Activated naive CD8-positive, alpha-beta T cell (primary cell): ENCODE data around the gene DPP8.
A peak's percentile ranks its signal among the peaks of the same experiment; 100 is the strongest.
"Not testable (repeated sequence)": the region's sequence is repeated elsewhere in the genome, so short reads cannot be mapped to it uniquely, and the experiment has no call there.

ENCODE experiments used
- H3K27ac Mint-ChIP-seq: one replicate; pipeline ENCODE4 v1.8.0; 2021; ENCODE audit warnings: mixed read lengths
- H3K27me3 Mint-ChIP-seq: one replicate; pipeline ENCODE4 v1.8.0; 2021; ENCODE audit warnings: mixed read lengths
- H3K36me3 Mint-ChIP-seq: one replicate; pipeline ENCODE4 v1.8.0; 2021; ENCODE audit warnings: mixed read lengths
- H3K4me1 Mint-ChIP-seq: one replicate; pipeline ENCODE4 v1.8.0; 2021; ENCODE audit warnings: low read depth, mixed read lengths
- H3K4me3 Mint-ChIP-seq: one replicate; pipeline ENCODE4 v1.8.0; 2021; ENCODE audit warnings: mild to moderate bottlenecking, mixed read lengths
- H3K9me3 Mint-ChIP-seq: one replicate; pipeline ENCODE4 v1.8.0; 2021; ENCODE audit warnings: low read depth, mixed read lengths

DPP8 gene

GRCh38 chr15:65484876-65485275 lies 32.6 kb downstream of the DPP8 start:
- Mint-ChIP-seq H3K27ac (no peak overlapping the region), H3K36me3 (peaks cover 12% of the 10 kb centered on the region), H3K9me3 (no peaks in the 10 kb centered on the region), H3K4me1 (peaks cover 3% of the 10 kb centered on the region), H3K27me3 (no peaks in the 10 kb centered on the region), H3K4me3 (no peak overlapping the region)

DNA sequence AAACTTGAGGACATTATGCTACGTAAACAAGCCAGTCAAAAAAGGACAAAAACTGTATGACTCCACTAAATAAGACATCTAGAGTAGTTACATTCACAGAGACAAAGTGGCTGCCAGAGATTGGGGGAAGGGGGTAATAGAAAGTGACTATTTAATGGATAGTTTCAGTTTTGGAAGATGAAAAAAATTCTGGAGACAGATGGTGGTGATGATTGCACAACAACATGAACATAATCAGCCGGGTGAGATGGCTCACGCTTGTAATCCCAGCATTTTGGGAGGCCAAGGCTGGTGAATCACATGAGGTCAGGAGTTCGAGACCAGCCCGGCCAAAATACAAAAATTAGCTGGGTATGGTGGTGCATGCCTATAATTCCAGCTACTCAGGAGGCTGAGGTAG lies 40.6 kb downstream of the DPP8 start:
- Mint-ChIP-seq H3K4me3 (no peak overlapping the region), H3K27ac (no peak overlapping the region), H3K27me3 (no peaks in the 10 kb centered on the region), H3K36me3 (peaks cover 8% of the 10 kb centered on the region), H3K9me3 (no peaks in the 10 kb centered on the region), H3K4me1 (no peaks in the 10 kb centered on the region)

DNA sequence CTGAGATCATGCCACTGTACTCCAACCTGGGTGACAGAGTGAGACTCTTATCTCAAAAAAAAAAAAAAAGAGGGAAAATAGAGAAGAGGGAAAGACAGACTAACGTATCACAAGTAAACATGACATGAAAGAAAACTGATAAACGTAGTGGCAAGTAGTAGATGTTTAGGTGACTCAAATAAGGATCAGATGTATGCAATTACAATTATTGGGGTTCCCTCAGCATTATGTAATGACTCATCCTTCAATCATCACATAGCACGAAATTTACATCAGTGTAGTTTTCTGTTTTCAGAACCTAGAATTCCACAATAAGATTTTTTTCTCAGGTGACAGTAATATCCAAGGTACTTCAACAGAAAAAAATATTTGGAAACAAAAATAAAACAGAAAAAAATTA lies 46.6 kb downstream of the DPP8 start:
- peaks cover 1% of the 10 kb centered on the region for H3K4me1 Mint-ChIP-seq
- H3K36me3 Mint-ChIP-seq = peaks cover 8% of the 10 kb centered on the region
- no peak overlapping the region for H3K27ac Mint-ChIP-seq
- no peaks in the 10 kb centered on the region for H3K9me3 Mint-ChIP-seq
- H3K4me3 Mint-ChIP-seq = no peak overlapping the region
- H3K27me3 Mint-ChIP-seq = no peaks in the 10 kb centered on the region

DNA sequence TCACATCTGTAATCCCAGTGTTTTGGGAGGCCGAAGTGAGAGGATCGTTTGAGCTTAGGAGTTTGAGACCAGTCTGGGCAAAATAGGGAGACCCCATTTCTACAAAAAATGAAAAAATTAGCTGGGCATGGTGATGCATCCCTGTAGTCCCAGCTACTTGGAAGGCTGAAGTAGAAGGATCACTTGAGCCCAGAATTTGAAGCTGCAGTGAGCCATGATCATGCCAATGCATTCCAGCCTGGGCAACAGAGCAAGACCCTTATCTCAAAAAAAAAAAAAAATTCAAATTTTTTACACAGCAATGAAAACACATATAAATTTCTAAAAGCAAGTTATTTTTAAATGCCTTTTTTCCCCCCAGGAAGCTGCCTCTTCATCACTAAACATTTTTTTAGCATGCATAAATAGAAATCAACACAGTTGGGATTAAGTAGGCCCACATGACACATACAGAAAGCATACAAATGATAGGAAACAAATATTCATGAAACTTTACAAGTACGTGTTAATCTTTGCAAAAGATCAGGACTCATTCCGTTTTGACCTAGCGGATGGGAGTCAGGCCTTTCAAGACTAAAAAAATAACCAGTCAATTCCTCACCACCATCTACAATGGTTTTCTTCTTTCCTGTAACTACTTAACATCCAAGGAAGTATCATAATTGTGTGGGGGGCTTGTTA lies 49.1 kb downstream of the DPP8 start:
- peaks cover 1% of the 10 kb centered on the region for H3K4me1 Mint-ChIP-seq
- H3K27me3 Mint-ChIP-seq = no peaks in the 10 kb centered on the region
- no peak overlapping the region for H3K27ac Mint-ChIP-seq
- H3K9me3 Mint-ChIP-seq = no peaks in the 10 kb centered on the region
- no peak overlapping the region for H3K4me3 Mint-ChIP-seq
- peaks cover 11% of the 10 kb centered on the region for H3K36me3 Mint-ChIP-seq

GRCh38 chr15:65466901-65467300 lies 50.6 kb downstream of the DPP8 start:
- no peak overlapping the region for H3K4me3 Mint-ChIP-seq
- no peak overlapping the region for H3K27ac Mint-ChIP-seq
- H3K27me3 Mint-ChIP-seq = no peaks in the 10 kb centered on the region
- H3K36me3 Mint-ChIP-seq = peaks cover 10% of the 10 kb centered on the region
- H3K9me3 Mint-ChIP-seq = no peaks in the 10 kb centered on the region
- H3K4me1 Mint-ChIP-seq = peaks cover 1% of the 10 kb centered on the region

- H3K4me1 Mint-ChIP-seq = peaks cover 11% of the 10 kb centered on the region
- not testable (repeated sequence) for H3K9me3 Mint-ChIP-seq, H3K36me3 Mint-ChIP-seq, H3K4me3 Mint-ChIP-seq, H3K27me3 Mint-ChIP-seq, H3K27ac Mint-ChIP-seq
Observed at GRCh38 chr15:65463096-65463495, 54.4 kb downstream of the DPP8 start.

GRCh38 chr15:65460741-65461347 lies 56.6 kb downstream of the DPP8 start:
- Mint-ChIP-seq H3K4me1 (peaks cover 10% of the 10 kb centered on the region), H3K4me3 (no peak overlapping the region), H3K27ac (no peak overlapping the region), H3K36me3 (peaks cover 9% of the 10 kb centered on the region), H3K9me3 (no peaks in the 10 kb centered on the region), H3K27me3 (no peaks in the 10 kb centered on the region)

GRCh38 chr15:65455256-65455655 lies 62.2 kb downstream of the DPP8 start:
- not testable (repeated sequence) for H3K27me3 Mint-ChIP-seq, H3K4me3 Mint-ChIP-seq, H3K36me3 Mint-ChIP-seq, H3K4me1 Mint-ChIP-seq, H3K9me3 Mint-ChIP-seq
- H3K27ac Mint-ChIP-seq = peak overlapping the region; percentile 56

- Mint-ChIP-seq H3K4me3 (no peak overlapping the region), H3K36me3 (peaks cover 4% of the 10 kb centered on the region), H3K9me3 (no peaks in the 10 kb centered on the region), H3K27ac (no peak overlapping the region), H3K27me3 (no peaks in the 10 kb centered on the region), H3K4me1 (no peaks in the 10 kb centered on the region)
Observed at GRCh38 chr15:65451989-65452388, 65.5 kb downstream of the DPP8 start.

GRCh38 chr15:65450556-65450955 lies 66.9 kb downstream of the DPP8 start:
- Mint-ChIP-seq H3K36me3 (peaks cover 2% of the 10 kb centered on the region), H3K4me1 (no peaks in the 10 kb centered on the region), H3K4me3 (no peak overlapping the region), H3K27me3 (no peaks in the 10 kb centered on the region), H3K27ac (no peak overlapping the region), H3K9me3 (no peaks in the 10 kb centered on the region)

DNA sequence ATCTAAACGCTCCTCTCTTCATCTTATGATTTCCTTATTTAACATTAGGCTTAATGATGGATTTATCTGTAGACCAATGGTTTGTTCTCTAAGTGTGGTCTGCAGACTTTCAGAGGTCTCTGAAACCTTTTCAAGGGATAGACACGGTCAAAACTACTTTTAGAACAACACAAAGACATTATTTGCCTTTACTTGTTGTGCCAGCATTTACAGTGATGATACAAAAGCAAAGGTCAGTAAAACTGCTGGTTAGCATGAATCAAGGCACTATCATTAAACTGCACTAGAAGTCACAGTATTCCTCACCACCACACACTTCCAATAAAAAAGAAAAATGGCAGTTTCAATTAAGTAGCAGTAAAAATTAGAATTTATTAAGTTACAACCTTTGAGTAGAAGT lies 70.3 kb downstream of the DPP8 start:
- H3K36me3 Mint-ChIP-seq = peaks cover 4% of the 10 kb centered on the region
- no peak overlapping the region for H3K4me3 Mint-ChIP-seq
- H3K4me1 Mint-ChIP-seq = no peaks in the 10 kb centered on the region
- H3K27me3 Mint-ChIP-seq = no peaks in the 10 kb centered on the region
- no peak overlapping the region for H3K27ac Mint-ChIP-seq
- no peaks in the 10 kb centered on the region for H3K9me3 Mint-ChIP-seq

DNA sequence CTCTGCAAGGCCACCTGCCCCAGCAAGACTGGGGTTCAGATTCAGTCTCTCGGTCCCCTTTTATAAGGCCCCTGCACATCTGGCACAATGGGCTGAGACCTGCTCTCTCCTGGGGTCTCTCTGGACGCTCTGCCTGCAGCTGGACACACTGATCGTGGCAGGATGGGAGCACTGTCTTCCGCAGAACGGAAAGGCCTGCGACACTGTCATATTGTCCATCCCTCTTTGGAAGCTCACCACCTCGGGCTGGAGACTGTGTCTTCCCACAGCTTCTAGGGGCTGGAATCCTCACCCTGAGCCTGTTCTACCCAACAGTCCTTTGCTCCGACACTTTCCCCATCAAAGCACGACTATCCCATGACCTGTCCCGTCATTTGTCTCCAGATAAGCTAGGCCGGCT lies 83.3 kb downstream of the DPP8 start:
- Mint-ChIP-seq H3K36me3 (no peaks in the 10 kb centered on the region), H3K4me1 (no peaks in the 10 kb centered on the region), H3K9me3 (no peaks in the 10 kb centered on the region), H3K27ac (no peak overlapping the region), H3K4me3 (no peak overlapping the region), H3K27me3 (no peaks in the 10 kb centered on the region)

DNA sequence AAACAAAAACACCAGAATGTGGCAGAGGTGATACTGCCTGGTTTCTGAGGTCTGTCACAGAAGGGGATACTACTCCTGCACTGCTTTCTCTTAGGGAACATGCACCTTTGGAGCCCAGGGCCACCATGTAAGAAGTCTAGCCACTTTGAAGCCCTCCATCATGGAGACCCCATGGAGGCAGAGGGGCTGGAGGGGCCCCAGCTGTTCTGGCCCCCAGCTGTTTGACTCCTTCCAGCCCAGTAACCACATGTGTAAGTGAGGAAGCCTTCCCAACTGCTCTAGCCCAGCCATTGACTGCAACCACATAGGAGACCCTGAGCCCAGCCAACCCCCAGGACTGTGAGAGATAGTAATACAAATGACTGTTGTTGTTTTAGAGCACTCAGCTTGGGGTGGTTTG lies 85.8 kb downstream of the DPP8 start:
- Mint-ChIP-seq H3K27ac (no peak overlapping the region), H3K4me1 (no peaks in the 10 kb centered on the region), H3K27me3 (no peaks in the 10 kb centered on the region), H3K9me3 (no peaks in the 10 kb centered on the region), H3K4me3 (no peak overlapping the region), H3K36me3 (no peaks in the 10 kb centered on the region)

DNA sequence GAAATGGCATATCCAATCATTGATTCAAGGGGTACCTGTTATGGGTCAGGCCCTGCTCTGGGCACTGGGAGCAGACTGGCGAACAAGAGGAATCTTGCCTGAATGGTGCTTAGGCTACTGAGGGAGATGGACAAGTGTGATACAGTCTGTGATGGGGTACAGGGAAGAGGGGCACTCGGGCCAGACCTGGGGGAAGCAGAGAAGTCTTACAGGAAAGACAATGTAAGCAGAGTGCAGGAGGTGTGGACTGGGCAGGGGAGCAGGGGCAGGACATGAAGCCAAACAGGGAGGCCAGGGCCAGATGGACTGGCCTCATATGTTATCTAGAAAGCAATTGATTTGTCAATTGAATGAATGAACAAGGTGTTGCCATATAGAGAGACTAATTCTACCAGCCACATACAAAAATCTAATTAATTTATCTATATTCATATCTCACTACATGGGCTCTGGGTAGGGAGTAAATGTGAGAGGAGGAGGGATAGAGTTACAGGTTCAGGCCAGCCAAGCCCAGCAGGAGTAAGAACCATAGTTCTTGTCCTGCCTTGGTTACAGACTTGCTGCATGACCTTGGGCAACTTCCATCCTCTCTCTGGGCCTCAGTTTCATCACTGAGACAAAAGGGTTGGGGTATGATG lies 91.2 kb downstream of the DPP8 start:
- Mint-ChIP-seq H3K4me1 (peaks cover 11% of the 10 kb centered on the region), H3K9me3 (no peaks in the 10 kb centered on the region), H3K27ac (no peak overlapping the region), H3K27me3 (peaks cover 29% of the 10 kb centered on the region), H3K4me3 (no peak overlapping the region), H3K36me3 (peaks cover 2% of the 10 kb centered on the region)

DNA sequence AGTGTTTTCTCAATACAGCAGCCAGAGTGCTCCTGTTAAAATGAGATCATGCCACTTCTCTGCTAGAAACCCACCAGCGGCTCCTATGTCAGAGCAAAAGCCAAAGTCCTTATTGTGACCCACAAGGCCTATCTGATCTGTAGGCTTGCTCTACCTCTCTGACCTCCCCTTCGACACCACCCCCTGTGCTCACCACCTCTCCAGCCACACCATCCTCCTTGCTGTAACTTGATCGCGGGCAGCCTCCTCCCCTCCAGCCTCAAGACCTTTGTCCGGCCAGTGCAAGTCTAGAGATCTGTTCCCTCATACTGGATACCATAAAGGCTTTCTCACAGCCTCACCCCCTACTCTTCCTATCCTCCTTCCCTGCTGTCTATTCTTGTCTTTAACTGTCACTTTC lies 92.8 kb downstream of the DPP8 start:
- Mint-ChIP-seq H3K4me3 (peak overlapping the region; percentile 38), H3K4me1 (peaks cover 13% of the 10 kb centered on the region), H3K27ac (no peak overlapping the region), H3K36me3 (peaks cover 5% of the 10 kb centered on the region), H3K9me3 (no peaks in the 10 kb centered on the region), H3K27me3 (peaks cover 38% of the 10 kb centered on the region)
